Endothelial cell of umbilical vein (primary cell): ENCODE data around the gene LSM14A. TPM values are rescaled to one million over a fixed set of nuclear protein-coding genes. Genes with fewer than 3 reads are reported as not detected.

Experiments
- BruUV-seq: library from RNA; stranded (reverse); fragments of 400-500 nt; replicated peaks from 2 replicates; lab custom pipeline; 2021; lab: Mats Ljungman, UMichigan
- CTCF ChIA-PET: fragments of 300-600, 350-600 bp; sonication (Branson Sonifier 250); formaldehyde crosslinking; loops from one replicate; lab custom pipeline; 2021; ENCODE audit warnings: antibody characterized with exemption, inconsistent platforms; lab: Charles Lee
- POLR2A ChIA-PET: fragments of 300-600, 350-600 bp; sonication (Branson Sonifier 250); formaldehyde crosslinking; loops from one replicate; lab custom pipeline; 2021; ENCODE audit warnings: antibody characterized with exemption, inconsistent platforms; lab: Charles Lee
- DNase-seq: peaks from one replicate; pipeline ENCODE4 v3.0.0-alpha.2; 2011; ENCODE audit warnings: low read depth, low spot score
- FAIRE-seq: peaks from 2 replicates; lab custom pipeline; 2011; peaks lifted over from hg19 to GRCh38; lab: Jason Lieb, UNC
- H2AFZ ChIP-seq: 2 replicates; pipeline ENCODE4 v1.6.0; 2012; ENCODE audit warnings: low read depth, low read length, control low read depth, inconsistent platforms
- H3K27ac ChIP-seq: 2 replicates; pipeline ENCODE4 v1.5.1; 2011; ENCODE audit warnings: low read depth, mild to moderate bottlenecking, control low read depth, low read length, moderate library complexity; ENCODE audit not compliant: insufficient read depth
- H3K27me3 ChIP-seq, 2 experiments: 2 replicates each; pipeline versions ENCODE4 v1.6.0 to v1.6.1; 2011; ENCODE audit warnings: low read length in 2 of 2, mixed read lengths in 1 of 2; ENCODE audit not compliant: control insufficient read depth in 2 of 2, insufficient read depth in 2 of 2
- H3K36me3 ChIP-seq, 2 experiments: 2 replicates in 1 of 2; 3 replicates in 1 of 2; pipeline ENCODE4 v1.5.1; 2011; ENCODE audit warnings: low read length in 2 of 2, mild to moderate bottlenecking in 1 of 2, moderate library complexity in 1 of 2; ENCODE audit not compliant: control insufficient read depth in 2 of 2, insufficient read depth in 2 of 2; ENCODE audit errors: extremely low read depth in 1 of 2
- H3K4me1 ChIP-seq: 3 replicates; pipeline ENCODE4 v1.5.1; 2011; ENCODE audit warnings: mild to moderate bottlenecking, low read length; ENCODE audit not compliant: control insufficient read depth, insufficient read depth; ENCODE audit errors: extremely low read depth
- H3K4me2 ChIP-seq: 2 replicates; pipeline ENCODE4 v1.6.1; 2011; ENCODE audit warnings: low read length, control low read depth, mixed read lengths; ENCODE audit not compliant: insufficient read depth
- H3K4me3 ChIP-seq, 3 experiments: fragments of 200-600 bp in 1 of 3; sonication (generic), shearing (Covaris generic) in 1 of 3; replicated peaks in 1 of 3; 2 replicates each; pipeline ENCODE4 v1.5.1; 2011 to 2016; ENCODE audit warnings: control low read depth in 3 of 3, low read length in 3 of 3, mild to moderate bottlenecking in 2 of 3, inconsistent platforms in 1 of 3, low read depth in 1 of 3, moderate library complexity in 1 of 3; ENCODE audit not compliant: insufficient read depth in 1 of 3
- H3K79me2 ChIP-seq: 2 replicates; pipeline ENCODE4 v1.6.0; 2012; ENCODE audit warnings: low read length, inconsistent platforms; ENCODE audit not compliant: control insufficient read depth, insufficient read depth
- H3K9ac ChIP-seq: replicated peaks from 2 replicates; pipeline ENCODE3; 2011; ENCODE audit warnings: low read length, control low read depth; ENCODE audit not compliant: insufficient read depth; ENCODE audit errors: extremely low read depth
- H3K9me1 ChIP-seq: replicated peaks from 3 replicates; pipeline ENCODE4 v1.6.0; 2011; ENCODE audit warnings: mild to moderate bottlenecking, low read length; ENCODE audit not compliant: control insufficient read depth, insufficient read depth; ENCODE audit errors: extremely low read depth
- H3K9me3 ChIP-seq: replicated peaks from 2 replicates; pipeline ENCODE4 v1.5.1; 2012; ENCODE audit warnings: low read length, inconsistent platforms; ENCODE audit not compliant: control insufficient read depth, insufficient read depth
- H4K20me1 ChIP-seq: replicated peaks from 2 replicates; pipeline ENCODE3; 2011; ENCODE audit warnings: mild to moderate bottlenecking, low read length; ENCODE audit not compliant: control insufficient read depth, insufficient read depth; ENCODE audit errors: extremely low read depth
- CTCF ChIP-seq, 2 donors: IDR thresholded peaks; 1 replicate in 1 of 2; 2 replicates in 1 of 2; pipeline ENCODE4 v1.5.1; 2011; ENCODE audit warnings: low read length in 2 of 2, mild to moderate bottlenecking in 2 of 2, moderate library complexity in 2 of 2, control low read depth in 1 of 2, inconsistent platforms in 1 of 2, low read depth in 1 of 2; ENCODE audit not compliant: insufficient read depth in 1 of 2; ENCODE audit errors: extremely low read depth in 1 of 2
- EZH2 ChIP-seq: IDR thresholded peaks from 2 replicates; pipeline ENCODE4 v1.6.1; 2012; ENCODE audit warnings: borderline replicate concordance, low read depth, mild to moderate bottlenecking, moderate library complexity, low read length, inconsistent platforms; ENCODE audit not compliant: severe bottlenecking
- FOS ChIP-seq: IDR thresholded peaks from 2 replicates; pipeline ENCODE4 v1.6.1; 2011; ENCODE audit warnings: mild to moderate bottlenecking, low read length, moderate library complexity, borderline replicate concordance; ENCODE audit not compliant: insufficient read depth
- GATA2 ChIP-seq: IDR thresholded peaks from 2 replicates; pipeline ENCODE4 v1.7.0; 2011; ENCODE audit warnings: low read depth, mild to moderate bottlenecking, moderate library complexity, mixed read lengths, low read length; ENCODE audit not compliant: insufficient read length, insufficient read depth
- JUN ChIP-seq: IDR thresholded peaks from 2 replicates; pipeline ENCODE4 v1.6.1; 2011; ENCODE audit warnings: borderline replicate concordance, low read depth; ENCODE audit not compliant: insufficient read length, insufficient read depth
- MYC ChIP-seq: IDR thresholded peaks from one replicate; pipeline ENCODE4 v1.6.1; 2011; ENCODE audit warnings: mild to moderate bottlenecking, low read depth, low read length
- POLR2A ChIP-seq: IDR thresholded peaks from 2 replicates; pipeline ENCODE4 v1.6.1; 2012; ENCODE audit warnings: low read depth, mild to moderate bottlenecking, control low read depth, low read length
- POLR2AphosphoS5 ChIP-seq: IDR thresholded peaks from 2 replicates; pipeline ENCODE4 v1.6.1; 2012; ENCODE audit warnings: low read depth, mild to moderate bottlenecking, control low read depth, low read length, moderate library complexity; ENCODE audit not compliant: insufficient read depth
- dilution Hi-C: fragments of 300-500 bp; cut with MboI; formaldehyde crosslinking; loops from one replicate; pipeline ENCODE4 v1.15.0; 2019; ENCODE audit warnings: low sequenced_read_pairs; ENCODE audit not compliant: extremely low pct_ligation_motif_present
- intact Hi-C: fragments of 100-400 bp; cut with micrococcal nuclease; formaldehyde crosslinking; loops from one replicate; pipeline ENCODE4 v1.10.0; 2022
- polyA plus RNA-seq, 4 experiments: library from polyadenylated mRNA; depleted of rRNA in 3 of 4; stranded (reverse) in 3 of 4; unstranded in 1 of 4; fragments of >200 nt; gene quantifications; 2 replicates each; pipeline versions ENCODE4 v1.2.1 to v1.2.3, GENCODE V29; 2011 to 2012; ENCODE audit warnings: missing spikeins in 1 of 4
- total RNA-seq: library from RNA; stranded (reverse); gene quantifications from 2 replicates; pipeline ENCODE4 v1.2.3, GENCODE V29; 2021
- TF ChIP-seq, protein P1 (sequence below): IDR thresholded peaks from 2 replicates; pipeline ENCODE4 v1.6.1; 2011; ENCODE audit not compliant: insufficient read depth, insufficient read length

Gene LSM14A
- total and polyA plus RNA-seq, 2 donors (not counting 3 experiments of a cell fraction or from before 2014, with no cell fraction given): 96.7 to 122 TPM

DNA sequence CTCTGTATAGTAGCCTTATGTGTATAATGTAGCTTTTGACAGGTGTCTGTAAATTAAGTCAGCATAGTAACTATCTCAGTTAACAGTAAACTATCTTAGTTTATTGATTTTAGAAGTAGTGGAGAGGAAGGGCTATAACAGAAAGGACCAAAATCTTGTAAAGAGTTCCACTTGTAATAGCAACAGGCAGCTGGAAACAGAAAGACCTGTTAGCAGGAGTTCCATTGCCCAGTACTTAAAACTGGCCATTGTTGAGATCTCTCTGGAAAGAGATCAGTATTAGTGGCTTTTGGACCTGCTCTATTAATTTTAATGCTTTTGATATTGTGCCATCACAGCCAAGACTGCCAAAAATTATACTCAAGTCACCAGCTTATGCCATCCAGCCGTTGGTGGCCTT is 50.1 kb downstream of the LSM14A start:
- Histone ChIP-seq H3K9me3 (no peaks in the 10 kb centered on the region), H3K27ac (no peak overlapping the region), H3K79me2 (peaks cover 32% of the 10 kb centered on the region), H3K4me3 (no peak overlapping the region), H3K4me1 (peaks cover 21% of the 10 kb centered on the region), H3K4me2 (no peak overlapping the region), H4K20me1 (no peaks in the 10 kb centered on the region), H3K9me1 (no peaks in the 10 kb centered on the region), H3K27me3 (no peaks in the 10 kb centered on the region), H3K36me3 (peaks cover 28 to 36% of the 10 kb centered on the region in 2 experiments), H3K9ac (no peak overlapping the region), H2AFZ (no peak overlapping the region)
- no TSS peak for BruUV-seq
- ChIA-PET POLR2A (no interaction called here), CTCF (interaction anchor here (0.8 to 3.2 kb wide), 7 partner anchors 10 to 124 kb away, joined by 3 to 12 read pairs (median 3); no protein-coding TSS in a partner anchor)
- TF ChIP-seq FOS (no peak), CTCF (IDR thresholded peaks at IDR 0.05; ENCODE audit: extremely low read depth in 1 of 2, insufficient read depth in 1 of 2, low read depth in 1 of 2, low read length in 2 of 2) (no peak), POLR2A (no peak), MYC (no peak), EZH2 (no peak), JUN (no peak), GATA2 (no peak), POLR2AphosphoS5 (no peak)
- TF ChIP-seq, protein P1, sequence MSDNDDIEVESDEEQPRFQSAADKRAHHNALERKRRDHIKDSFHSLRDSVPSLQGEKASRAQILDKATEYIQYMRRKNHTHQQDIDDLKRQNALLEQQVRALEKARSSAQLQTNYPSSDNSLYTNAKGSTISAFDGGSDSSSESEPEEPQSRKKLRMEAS: no peak
- FAIRE-seq (no peak), DNase-seq (no peak)
- dilution Hi-C loops (no loop called here), intact Hi-C loops (no loop called here)
